NCI-H128 (cell line): ENCODE results near the gene GATA2.
A peak's percentile ranks its signal among the peaks of the same experiment; 100 is the strongest.

Experiments
- DNase-seq: peaks from one replicate; lab custom pipeline; 2025; ENCODE audit not compliant: unreplicated experiment; lab: John Stamatoyannopoulos, UW

The GATA2 gene

DNA sequence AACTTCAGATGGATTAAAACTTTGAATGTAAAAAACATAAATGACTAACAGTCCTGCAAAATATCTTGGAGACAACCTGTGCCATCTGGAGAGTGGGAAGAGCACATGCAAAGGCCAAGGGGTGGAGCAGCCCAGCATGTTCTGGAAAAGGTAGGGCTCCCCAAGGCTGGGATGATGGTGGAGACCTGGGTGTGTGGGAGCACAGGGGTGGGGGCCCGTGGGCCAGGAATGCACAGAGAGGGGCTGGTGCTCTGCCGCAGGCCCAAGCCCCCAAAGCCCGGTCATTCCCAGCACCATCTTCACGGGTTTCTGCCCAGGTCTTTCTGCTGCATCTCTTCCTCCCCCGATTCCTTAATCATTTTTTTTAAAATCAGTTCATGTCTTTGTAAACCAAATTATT lies 9.7 kb upstream of the GATA2 start:
- DNase-seq, result no peak

DNA sequence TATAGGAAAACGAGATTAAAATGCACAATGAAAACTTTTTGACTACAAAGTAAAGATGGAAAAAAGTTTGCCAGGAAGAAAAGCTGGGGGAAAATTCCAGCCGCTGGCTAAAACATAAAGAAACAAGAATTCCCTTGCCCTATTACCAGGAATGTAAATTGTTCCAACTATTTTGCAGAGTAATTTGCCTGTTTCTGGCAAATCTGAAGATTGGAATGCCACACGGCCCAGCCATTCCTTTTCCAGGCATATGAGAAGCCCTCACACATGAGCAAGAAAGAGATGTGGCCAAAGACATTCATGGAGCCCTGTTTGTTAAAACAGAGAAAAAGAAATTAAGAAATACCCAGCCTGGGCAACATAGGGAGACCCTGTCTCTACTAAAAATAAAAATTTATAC lies 8.4 kb upstream of the GATA2 start:
- DNase-seq, result no peak

DNA sequence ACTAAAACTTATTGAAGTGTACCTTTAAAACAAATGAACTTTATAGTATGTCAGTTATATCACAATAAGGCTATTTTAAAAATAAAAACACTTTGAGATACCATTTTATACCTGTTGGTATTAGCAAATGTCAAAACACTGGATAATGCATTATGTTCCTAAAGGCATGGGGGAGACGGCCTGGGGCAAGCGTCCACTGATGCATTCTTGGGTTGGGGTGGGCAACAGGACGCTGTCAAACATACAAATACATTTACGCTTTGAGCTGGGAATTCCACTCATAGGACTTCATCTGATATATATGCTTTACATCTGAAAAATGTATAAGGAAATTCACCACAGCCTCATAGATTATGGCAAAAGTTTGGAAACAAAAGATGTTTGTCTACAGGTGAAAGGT lies 7.6 kb upstream of the GATA2 start:
- no peak for DNase-seq

DNA sequence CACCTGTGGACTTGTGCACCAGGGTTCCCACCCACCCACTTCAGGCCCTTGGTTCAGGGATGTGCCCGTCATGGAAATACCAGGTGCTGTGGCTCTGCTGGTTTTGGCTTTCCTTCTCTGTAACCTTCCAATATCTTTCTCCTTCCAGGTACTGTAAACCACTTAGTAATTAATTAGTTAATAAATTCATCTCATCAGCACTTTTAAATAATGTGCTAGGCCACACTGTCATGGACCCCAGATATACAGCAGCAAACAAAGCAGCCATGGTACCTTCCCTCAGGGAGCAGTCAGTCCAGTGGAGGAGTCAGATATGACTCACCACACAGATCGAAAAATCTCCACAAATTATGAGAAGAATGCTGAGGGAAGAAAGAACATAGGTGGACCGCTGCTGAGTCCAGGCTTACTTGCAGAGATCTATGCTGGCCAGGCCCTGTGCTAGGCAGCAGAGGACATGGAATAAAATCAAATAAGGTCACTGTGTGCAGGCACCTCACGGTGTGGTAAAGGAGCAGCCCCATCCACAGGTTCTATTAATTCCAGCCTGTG lies 6.8 kb upstream of the GATA2 start:
- DNase-seq, result no peak

DNA sequence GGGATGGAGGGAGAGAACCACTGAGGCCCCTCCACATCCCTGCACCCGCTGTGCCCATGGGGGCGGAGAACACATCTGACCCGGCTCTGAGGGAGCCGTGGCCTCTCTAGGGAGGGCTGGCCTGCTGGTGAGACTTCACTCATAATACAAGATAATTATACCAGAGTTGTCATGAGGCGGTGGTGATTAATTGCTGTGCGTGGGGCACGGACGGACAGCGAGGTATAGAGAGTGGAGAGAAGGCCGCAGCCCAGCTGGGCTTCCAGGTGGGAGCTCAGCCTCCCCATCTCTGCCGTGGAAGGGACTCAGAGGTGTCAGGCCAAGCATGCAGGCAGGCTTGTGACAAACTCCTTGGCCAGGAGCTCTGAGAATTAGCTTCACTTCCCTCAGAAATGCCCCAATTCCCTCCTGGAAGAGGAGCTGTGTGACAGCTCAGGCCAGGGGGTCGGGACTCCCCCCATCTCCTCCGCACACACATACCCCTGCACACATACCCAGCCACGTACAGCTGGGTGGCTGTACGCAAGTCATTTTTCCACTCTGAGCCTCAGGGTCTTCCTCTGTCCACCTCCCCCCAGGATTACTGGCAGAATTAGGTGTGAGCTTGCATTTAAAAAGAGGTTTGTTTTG lies 6.0 kb upstream of the GATA2 start:
- no peak for DNase-seq

DNA sequence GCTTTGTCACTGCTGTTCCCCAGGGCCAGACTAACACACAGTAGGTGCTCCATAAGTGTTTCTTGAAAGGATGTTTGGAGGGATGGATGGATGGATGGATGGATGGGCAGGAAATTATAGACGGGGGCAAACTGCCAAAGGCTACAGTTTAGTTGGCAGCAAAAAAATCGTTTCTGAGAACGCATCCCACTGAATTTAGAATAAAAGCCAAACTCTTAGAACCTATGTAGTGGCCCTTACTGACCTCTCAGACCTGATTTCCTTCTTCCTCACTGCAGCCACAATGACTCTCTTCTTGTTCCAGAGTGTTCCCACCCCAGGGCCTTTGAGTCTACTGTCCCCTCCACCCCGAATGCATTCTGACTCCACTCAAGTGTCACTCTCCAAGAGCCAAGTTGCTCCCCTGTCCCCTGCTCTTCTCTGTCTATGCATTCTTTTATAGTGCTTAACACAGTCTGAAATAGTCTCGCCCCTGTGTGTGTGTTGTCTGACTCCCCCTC lies 5.2 kb upstream of the GATA2 start:
- DNase-seq, result no peak

DNA sequence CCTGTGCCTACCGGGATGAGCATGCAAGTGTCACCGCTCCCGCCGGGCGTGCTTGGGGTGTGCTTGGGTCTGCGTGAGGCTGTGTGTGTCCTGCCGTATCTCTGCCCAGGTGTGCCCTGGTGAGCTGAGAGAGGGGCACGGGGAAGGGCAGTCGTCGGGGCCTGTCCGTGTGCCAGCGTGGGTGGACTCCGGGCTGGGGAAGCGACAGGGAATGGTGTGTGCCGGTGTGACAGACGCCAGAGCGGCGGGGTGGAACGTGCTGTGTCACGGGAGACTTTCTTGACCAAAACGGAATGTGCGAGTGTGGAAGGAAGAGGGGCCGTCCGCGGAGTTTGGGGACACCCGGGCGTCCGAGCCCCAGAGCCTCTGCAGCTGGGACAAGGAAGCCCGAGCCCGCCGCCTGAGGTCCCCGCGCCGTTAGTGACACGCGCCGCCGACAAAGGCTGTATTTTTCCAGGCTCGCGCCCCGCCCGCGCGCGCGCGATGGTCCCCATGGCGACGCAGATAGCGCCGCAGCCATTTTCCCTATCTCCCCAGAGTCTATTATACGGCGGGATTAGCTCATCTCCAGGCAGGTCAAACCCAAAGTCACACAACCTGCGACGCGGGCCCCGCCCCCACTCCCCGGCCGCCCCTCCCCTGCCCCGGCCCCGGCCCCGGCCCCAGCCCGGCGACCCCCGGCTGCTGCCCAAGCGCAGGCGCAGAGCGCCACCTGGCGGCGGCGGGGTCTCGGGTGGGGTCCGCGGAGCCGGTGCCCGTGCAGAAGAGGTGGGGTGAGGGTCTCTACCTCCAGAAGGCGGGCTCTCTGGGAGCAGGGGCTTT lies 4.5 kb upstream of the GATA2 start:
- DNase-seq, result peak; percentile 55

DNA sequence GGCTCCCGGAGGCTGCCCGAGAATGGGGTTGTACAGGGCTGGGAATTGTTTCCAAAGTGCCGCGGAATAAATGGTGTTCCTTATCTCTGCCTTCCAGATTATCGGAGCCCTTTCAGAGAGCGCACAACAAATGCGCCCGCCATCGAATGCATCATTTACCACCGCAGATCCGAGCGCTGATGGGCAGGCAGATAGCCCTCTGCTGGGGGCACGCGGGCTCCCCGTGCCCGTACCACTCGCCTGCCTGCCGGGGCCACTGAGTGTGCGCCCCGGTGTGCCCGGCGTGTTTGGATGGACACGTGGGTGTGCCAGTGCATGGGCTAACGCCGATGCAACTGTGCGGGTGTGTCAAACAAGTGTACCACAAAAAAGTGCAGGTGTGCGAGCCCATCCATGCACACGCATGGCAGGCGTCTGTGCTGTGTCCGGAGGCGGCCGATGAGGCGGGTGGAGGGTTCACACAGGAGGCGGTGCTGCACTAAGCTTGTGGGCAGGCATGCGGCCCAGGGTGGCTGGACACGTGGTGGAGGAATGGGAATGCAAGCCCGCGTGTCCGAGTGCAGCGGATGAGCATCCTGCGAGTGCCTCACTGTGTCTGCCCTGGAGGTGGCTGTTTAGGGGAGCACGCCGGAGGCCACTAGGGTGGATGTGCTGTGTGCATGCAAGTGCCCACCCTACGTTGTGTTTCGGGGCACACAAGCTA lies 3.8 kb upstream of the GATA2 start:
- no peak for DNase-seq

DNA sequence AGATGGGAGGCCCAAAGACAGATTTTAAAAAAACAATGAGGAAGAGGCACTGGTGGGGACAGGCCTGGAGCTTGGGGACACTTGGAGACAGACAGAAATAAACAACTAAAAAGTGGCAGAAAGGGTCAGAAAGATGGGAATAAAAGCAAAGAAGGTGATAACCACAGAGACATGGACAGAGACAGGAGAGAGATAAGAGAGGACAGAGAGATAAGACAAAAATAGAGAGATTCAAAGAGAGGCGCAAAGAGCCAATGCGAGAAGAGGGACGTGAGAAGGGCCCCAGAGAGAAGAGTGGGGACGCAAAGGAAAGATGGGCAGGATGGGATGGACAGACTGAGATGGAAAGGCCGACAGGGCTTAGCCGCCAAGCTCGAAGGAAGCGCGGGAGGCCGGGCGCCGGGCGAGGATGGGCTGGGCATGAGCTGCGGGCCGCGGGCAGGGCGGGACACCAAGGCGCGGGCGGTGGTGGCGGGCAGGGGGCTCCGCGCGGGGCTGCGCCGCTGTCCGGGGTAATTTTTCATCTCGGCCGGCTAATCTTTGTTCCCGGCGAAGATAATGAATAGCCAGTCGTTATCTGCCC lies 3.1 kb upstream of the GATA2 start:
- no peak for DNase-seq

DNA sequence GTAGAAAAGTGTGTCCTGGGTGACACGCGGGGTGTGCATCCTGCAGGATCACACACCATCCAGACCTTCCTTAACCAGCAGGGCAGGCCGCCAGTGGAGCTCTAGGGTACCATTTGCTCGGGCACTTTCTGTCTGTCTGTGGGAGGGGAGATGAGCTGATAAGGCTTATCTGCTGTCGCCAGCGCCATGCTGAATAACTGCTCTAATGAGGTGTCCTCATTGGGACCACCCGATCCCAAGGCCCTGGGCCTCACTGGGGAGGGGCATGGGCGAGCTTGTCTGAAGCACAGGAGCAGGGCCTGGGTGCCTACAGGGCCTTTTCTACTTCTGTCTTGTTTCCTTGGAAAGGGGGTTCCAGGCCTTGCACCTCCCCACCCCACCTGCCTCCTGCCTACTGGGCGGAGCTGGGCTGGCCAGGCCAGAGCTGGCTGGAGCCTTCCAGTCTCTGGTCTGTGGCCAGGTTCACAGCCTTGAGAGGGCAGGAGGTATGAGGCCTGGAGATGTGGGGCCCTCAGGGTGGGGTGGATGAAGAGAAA lies 2.5 kb upstream of the GATA2 start:
- DNase-seq, result no peak

DNA sequence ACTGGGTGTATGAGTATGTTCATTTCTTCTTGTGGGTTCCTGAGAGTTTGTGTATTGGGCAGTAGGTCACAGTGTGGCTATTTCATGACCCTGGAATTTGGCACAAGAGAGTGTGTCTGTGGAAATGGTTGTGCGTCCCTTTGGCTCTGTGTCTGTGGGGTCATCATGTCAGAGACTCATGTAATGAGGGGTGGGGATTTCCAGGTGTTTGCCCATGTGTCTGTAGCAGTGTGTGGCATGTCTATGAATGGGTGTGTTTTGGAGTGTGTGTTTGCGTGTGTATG lies 1.3 kb upstream of the GATA2 start:
- no peak for DNase-seq

DNA sequence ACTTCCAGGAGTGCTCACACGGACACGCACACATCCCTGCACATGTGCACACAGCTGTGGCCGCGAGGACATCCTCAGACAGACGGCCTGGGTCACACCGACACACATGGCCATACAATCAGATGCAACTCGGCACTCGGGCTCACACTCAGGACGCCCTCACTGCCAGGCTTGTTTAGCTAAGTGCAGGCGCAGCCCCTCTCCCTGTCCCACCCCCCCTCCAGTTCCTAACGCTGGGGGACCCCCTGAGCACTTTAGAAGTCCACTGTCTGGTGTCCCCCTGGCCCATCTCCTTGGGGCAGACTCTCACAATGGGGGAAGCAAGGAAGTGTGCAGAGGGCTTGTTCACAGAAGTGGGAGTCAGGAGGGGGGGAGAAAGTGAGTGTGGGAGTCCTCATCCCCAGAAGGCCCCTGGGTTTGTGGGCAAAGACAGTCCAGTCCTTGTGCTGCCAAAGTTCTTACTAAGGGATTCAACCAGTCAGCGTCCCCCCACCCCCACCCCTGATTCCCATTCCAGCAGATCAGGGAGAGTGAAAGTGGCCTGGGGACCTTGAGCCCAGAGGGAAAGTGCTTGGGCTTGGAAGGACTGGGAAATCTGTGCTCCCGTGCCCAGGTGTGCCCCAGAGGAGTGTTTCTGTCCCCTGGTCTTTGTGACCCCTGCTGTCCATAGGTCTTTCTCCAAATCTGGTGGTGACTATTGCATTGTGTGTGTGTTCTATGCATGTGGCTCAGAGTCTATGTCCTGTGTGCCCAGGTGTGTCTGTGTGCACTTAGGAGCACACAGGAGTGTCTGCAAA lies 767 bp upstream of the GATA2 start:
- no peak for DNase-seq

DNA sequence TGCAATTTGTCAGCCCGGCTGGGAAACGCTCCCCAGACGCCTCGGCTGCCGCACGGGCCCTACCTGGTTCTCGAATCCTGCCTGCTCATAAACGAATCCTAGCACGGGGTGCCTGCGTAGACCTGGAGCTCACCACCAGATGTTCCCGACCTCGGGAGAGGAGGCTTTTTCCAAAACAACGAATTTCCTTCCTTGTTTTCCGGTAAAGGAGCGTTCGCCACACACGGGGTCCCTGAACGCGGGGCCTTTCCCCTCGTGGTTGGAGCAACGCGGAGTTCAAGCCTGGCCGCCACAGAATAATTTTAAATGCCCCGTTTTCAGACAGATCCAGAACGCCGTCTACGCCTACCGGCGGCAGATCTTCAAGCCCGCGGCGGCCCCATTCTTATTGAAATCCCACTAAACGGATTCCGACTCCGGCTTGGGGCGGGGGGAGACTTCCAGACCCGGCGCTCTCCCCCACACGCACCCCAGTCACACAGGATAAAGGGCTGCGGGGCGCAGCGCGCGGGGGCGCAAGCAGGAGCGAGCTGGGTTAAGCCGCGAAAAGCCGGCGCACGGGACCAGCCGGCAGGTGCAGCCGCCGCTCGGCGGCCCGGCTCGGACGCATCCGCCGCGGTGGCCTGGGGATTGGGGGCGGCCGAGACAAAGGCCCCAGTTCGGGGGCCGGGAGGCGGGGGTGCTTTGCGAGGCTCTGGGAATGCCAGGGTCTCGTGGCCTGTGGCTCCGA lies 895 bp downstream of the GATA2 start:
- DNase-seq, result no peak

DNA sequence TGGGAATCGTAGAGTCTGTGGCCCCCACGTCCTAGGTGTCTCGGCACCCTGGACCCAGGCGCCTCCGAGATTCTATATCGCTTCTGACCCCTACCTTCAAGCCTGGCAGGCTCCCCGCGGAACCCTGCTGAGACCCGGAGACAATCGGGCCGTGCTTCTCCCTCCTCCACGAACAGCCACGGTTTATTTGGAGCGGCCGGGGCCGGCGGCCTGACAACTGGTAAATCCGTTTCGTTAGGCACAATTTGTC lies 1.4 kb downstream of the GATA2 start:
- DNase-seq, result no peak

DNA sequence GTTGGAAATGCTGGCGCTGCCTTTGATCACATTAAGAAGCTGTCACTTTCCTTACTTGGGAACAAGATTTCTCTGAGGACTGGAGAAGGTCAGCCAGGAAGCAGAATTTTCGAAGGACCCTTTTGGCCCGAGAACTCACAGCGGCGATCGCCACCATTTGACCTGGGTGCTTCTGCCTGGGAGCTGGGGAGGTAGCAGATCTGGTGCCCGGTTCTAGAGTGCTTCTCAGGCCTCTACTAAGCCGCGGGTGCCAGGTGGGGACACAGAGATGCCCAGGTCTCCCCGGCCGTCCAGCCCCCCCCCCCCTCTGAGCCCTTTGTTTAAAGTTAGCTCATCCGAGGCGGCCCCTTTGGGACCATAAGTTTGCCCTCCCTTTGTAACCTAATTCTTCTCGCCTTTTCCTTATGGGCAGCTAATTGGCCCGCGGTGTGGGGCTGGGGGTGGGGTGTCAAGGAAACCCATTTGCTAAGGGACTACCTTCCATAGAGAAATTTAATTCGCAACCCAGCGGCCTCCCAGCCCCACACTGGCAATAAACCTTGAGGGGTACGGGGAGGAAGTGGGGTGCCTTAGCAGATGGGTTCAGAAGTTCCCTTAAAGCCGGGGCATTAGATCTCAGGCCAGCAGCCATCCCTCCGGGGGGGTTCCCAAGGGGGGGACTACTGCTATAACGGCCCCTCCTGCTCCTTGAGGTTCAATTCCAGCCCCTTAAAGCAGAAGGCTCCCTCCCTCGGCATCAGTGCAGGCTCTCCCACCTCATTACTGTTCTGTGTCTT lies 1.9 kb downstream of the GATA2 start:
- no peak for DNase-seq

DNA sequence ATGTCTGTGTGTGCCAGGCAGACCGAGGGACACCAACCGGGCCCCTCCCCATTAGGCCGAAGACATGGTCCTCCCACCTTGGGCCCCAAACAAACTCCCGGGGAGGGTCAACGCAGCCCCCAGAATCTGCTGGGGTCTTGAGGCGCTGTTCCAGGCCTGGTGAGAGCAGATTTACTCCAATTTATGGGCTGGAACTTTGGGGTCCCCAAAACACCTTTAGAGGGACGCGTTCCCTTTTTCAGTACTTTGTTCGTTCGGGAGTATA lies 2.4 kb downstream of the GATA2 start:
- DNase-seq, result no peak

DNA sequence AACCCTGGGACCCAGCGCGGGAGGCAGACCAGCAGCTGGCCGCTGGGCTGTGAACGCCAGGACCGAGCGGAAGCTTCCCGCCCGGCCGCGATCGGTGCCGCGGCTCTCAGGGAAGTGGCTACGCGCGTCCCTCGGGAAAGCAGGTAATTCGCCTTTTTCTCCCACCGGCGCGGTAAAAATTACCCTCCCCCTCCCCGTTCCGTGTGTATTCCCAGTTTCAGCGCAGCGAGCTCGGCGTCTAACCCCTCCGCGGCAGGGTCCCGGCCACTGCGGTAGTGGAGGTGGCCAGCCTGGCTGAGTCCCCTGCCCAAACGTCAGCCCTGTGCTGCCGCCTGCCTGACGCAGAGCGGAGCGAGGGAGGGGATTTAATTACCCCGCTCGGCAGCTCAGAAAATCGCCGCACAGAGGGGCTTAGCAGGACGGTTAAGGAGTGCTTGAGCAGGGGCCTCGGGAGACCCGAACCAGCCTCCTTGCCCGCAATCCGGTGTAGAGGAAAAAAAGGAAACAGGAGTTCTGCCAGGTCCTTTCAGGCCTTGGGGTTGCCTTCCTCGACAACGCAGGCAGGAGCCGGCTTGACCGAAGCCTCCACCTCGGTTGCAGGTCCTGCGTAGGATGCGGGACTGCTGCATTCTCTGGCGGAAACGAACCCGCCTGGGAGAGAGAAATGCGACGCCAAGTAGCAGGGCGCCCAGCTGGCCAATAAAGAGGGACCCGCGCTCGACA lies 2.9 kb downstream of the GATA2 start:
- DNase-seq, result no peak

DNA sequence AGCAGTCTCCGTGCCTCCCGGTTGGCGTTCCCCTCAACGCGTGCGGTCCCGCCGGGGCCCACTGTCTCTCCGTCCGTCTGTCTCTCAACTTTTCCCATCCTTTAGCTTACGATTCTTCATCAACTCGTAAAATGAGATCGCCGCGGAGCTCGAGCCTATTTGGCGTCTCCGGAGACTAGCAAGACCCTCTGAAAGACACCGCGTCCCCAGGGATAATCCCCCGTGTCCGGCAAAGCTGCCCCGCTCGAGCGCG lies 3.4 kb downstream of the GATA2 start:
- DNase-seq, result no peak

DNA sequence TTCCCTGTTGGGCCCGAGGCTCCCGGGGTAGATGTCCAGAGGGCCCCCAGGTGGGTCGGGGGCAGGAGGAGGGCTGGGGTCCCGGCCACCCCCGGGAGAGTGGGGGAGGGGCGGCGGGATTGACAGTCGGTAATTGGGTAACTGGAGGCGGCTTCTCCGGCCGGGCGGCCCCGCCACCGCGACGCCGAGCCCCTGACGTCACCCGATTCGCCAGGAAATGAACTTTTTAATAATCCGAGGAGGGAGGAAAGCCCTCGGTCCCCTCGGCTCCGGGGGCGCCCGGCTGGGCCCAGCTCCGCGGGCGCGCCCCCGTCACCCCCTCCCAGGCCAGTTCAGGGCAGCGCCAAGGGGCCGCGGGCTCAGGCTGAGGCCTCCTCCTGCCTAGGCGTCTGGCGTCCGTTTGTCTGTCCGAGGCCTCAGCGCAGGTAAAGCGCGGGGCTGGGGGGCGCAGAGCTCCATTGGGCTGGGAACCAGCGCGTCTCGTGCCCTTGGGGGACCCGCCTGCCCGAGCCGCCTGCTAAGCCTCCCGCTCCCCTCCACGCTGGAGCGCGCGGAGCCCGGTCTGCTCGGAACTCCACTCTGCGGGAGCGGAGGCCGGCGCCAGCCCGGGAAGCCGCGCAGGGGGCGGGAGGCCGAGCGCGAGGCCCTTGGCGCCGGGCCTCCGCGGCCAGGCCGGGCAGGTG lies 3.9 kb downstream of the GATA2 start:
- no peak for DNase-seq
